Right cardiac atrium (tissue), 5 donors: ENCODE data around the gene UNC13B. TPM values are rescaled to one million over a fixed set of nuclear protein-coding genes. Genes with fewer than 3 reads are reported as not detected.

ENCODE experiments used
- ATAC-seq, 2 donors: fragments of 200-7000 bp; cut with Tn5 transposase; one replicate each; pipeline versions ENCODE4 v1.8.0 to v1.9.1; 2020; ENCODE audit warnings: moderate library complexity in 2 of 2, mild to moderate bottlenecking in 1 of 2
- DNase-seq, 3 donors: peaks; one replicate each; pipeline ENCODE4 v3.0.0-alpha.2; 2020
- H3K27ac ChIP-seq: one replicate; pipeline ENCODE4 v1.5.1; 2013; ENCODE audit warnings: mild to moderate bottlenecking, low read length, control low read depth, moderate library complexity
- H3K27me3 ChIP-seq: one replicate; pipeline ENCODE4 v1.6.1; 2013; ENCODE audit not compliant: control insufficient read depth, insufficient read depth
- H3K4me1 ChIP-seq: one replicate; pipeline ENCODE4 v1.6.1; 2013; ENCODE audit warnings: low read length; ENCODE audit not compliant: control insufficient read depth, insufficient read depth
- H3K4me3 ChIP-seq: one replicate; pipeline ENCODE4 v1.5.1; 2013; ENCODE audit warnings: low read length, control low read depth
- H3K9me3 ChIP-seq: one replicate; pipeline ENCODE4 v1.6.1; 2013; ENCODE audit warnings: low read length; ENCODE audit not compliant: control insufficient read depth
- WGBS: extraction: QIAGEN DNeasy Blood & Tissue Kit; methylation state at CpG from one replicate; pipeline ENCODE4 v1.1.7; 2013; 5-methylcytosine and 5-hydroxymethylcytosine counted together
- intact Hi-C, 4 donors: fragments of 100-400 bp; cut with DNase I; formaldehyde crosslinking; loops; one replicate each; pipeline versions ENCODE4 v1.11.0 to v1.14.0; 2022 to 2023
- polyA plus RNA-seq: library from polyadenylated mRNA; stranded (reverse); fragments of 200-250 nt; gene quantifications from one replicate; pipeline ENCODE4 v1.2.3, GENCODE V29; 2013
- total RNA-seq, 4 donors: library from RNA; stranded (reverse); fragmentation: NEBNext Ultra II Directional; extraction: Animal tissue kit (Norgen Biotek cat#: 25700); gene quantifications; one replicate each; pipeline ENCODE4 v1.2.1, GENCODE V29; 2021
- donor health status: healthy with polysubstance abuse.
- donor health status: DM: no; HTN: yes; CAD: no.
- donor health status: DM: no; HTN: no; CAD: no.
- donor health status: DM: no; HTN: yes; CAD: no; lungs with severe emphysema.
- donor health status: DM: yes; HTN: yes; CAD: no.

Gene UNC13B
- total and polyA plus RNA-seq, 5 donors: 8.8 to 23.4 (median 21.0) TPM

- no peaks in the 10 kb centered on the region for H3K9me3 ChIP-seq
- H3K4me1 ChIP-seq: no peaks in the 10 kb centered on the region
- 89% methylated on average over 1 of the region's 1 CpG for WGBS
- H3K4me3 ChIP-seq: no peak overlapping the region
- no peak overlapping the region for H3K27ac ChIP-seq
- ATAC-seq (no peak), DNase-seq (no peak)
- H3K27me3 ChIP-seq: no peaks in the 10 kb centered on the region
- intact Hi-C loops: loop anchor here in 1 of 4 donors (10.0 kb wide), 1 partner anchor 171 kb away; no protein-coding TSS in a partner anchor
Observed at GRCh38 chr9:35303567-35303966, 141.8 kb downstream of the UNC13B start.

- Histone ChIP-seq H3K4me3 (no peak overlapping the region), H3K27me3 (no peaks in the 10 kb centered on the region), H3K4me1 (peaks cover 1% of the 10 kb centered on the region), H3K27ac (no peak overlapping the region), H3K9me3 (no peaks in the 10 kb centered on the region)
- no peak for DNase-seq
- no peak for ATAC-seq
- 87% methylated on average over 1 of the region's 1 CpG for WGBS
- intact Hi-C loops: loop anchor here in 1 of 4 donors (10.0 kb wide), 1 partner anchor 169 kb away; no protein-coding TSS in a partner anchor
Observed at GRCh38 chr9:35306283-35306682, 144.5 kb downstream of the UNC13B start.

- 57% methylated on average over 2 of the region's 2 CpGs for whole genome bisulfite sequencing
- no peak for DNase-seq
- Histone ChIP-seq H3K27ac (no peak overlapping the region), H3K27me3 (no peaks in the 10 kb centered on the region), H3K4me1 (peaks cover 4% of the 10 kb centered on the region), H3K4me3 (no peak overlapping the region), H3K9me3 (no peaks in the 10 kb centered on the region)
- intact Hi-C loops: loop anchor here in 1 of 4 donors (10.0 kb wide), 1 partner anchor 166 kb away; no protein-coding TSS in a partner anchor
- ATAC-seq: no peak
Observed at GRCh38 chr9:35308316-35308715, 146.5 kb downstream of the UNC13B start.

- ATAC-seq: peak; percentile 91 to 92
- H3K27me3 ChIP-seq: no peaks in the 10 kb centered on the region
- 36% methylated on average over 5 of the region's 5 CpGs for WGBS
- H3K27ac ChIP-seq: peak overlapping the region; percentile 30
- H3K4me1 ChIP-seq: peaks cover 4% of the 10 kb centered on the region
- DNase-seq: peak; percentile 24 to 57 (median 56)
- no peaks in the 10 kb centered on the region for H3K9me3 ChIP-seq
- intact Hi-C loops: loop anchor here in 1 of 4 donors (5.0 to 10.0 kb wide), 2 partner anchors 73 to 165 kb away; no protein-coding TSS in a partner anchor
- H3K4me3 ChIP-seq: no peak overlapping the region
Observed at GRCh38 chr9:35311891-35312639, 150.3 kb downstream of the UNC13B start.

GRCh38 chr9:35313460-35313859 is 151.7 kb downstream of the UNC13B start:
- H3K4me3 ChIP-seq: no peak overlapping the region
- H3K27ac ChIP-seq: no peak overlapping the region
- H3K9me3 ChIP-seq: no peaks in the 10 kb centered on the region
- no peaks in the 10 kb centered on the region for H3K27me3 ChIP-seq
- intact Hi-C loops: loop anchor here in 1 of 4 donors (5.0 to 10.0 kb wide), 2 partner anchors 71 to 164 kb away; no protein-coding TSS in a partner anchor
- ATAC-seq (no peak), DNase-seq (no peak)
- peaks cover 4% of the 10 kb centered on the region for H3K4me1 ChIP-seq
- WGBS: 95% methylated on average over 4 of the region's 4 CpGs

GRCh38 chr9:35313916-35314315 is 152.1 kb downstream of the UNC13B start:
- whole genome bisulfite sequencing: 95% methylated on average over 4 of the region's 4 CpGs
- H3K27ac ChIP-seq: no peak overlapping the region
- intact Hi-C loops: loop anchor here in 1 of 4 donors (5.0 to 10.0 kb wide), 2 partner anchors 71 to 163 kb away; no protein-coding TSS in a partner anchor
- DNase-seq (no peak), ATAC-seq (no peak)
- no peaks in the 10 kb centered on the region for H3K9me3 ChIP-seq
- H3K4me3 ChIP-seq: no peak overlapping the region
- no peaks in the 10 kb centered on the region for H3K27me3 ChIP-seq
- peaks cover 4% of the 10 kb centered on the region for H3K4me1 ChIP-seq

GRCh38 chr9:35318741-35319140 is 156.9 kb downstream of the UNC13B start:
- H3K4me3 ChIP-seq: no peak overlapping the region
- no peaks in the 10 kb centered on the region for H3K27me3 ChIP-seq
- intact Hi-C loops: loop anchor here in 1 of 4 donors (10.0 kb wide), 1 partner anchor 66 kb away; no protein-coding TSS in a partner anchor
- DNase-seq: peak in 1 of 3 donors; percentile 50
- no peaks in the 10 kb centered on the region for H3K4me1 ChIP-seq
- 59% methylated on average over 1 of the region's 1 CpG for WGBS
- H3K27ac ChIP-seq: no peak overlapping the region
- no peak for ATAC-seq
- no peaks in the 10 kb centered on the region for H3K9me3 ChIP-seq

GRCh38 chr9:35322075-35322885 is 160.5 kb downstream of the UNC13B start:
- H3K27me3 ChIP-seq: no peaks in the 10 kb centered on the region
- no peaks in the 10 kb centered on the region for H3K4me1 ChIP-seq
- no peaks in the 10 kb centered on the region for H3K9me3 ChIP-seq
- no peak overlapping the region for H3K27ac ChIP-seq
- WGBS: 81% methylated on average over 8 of the region's 8 CpGs
- DNase-seq (no peak), ATAC-seq (no peak)
- no peak overlapping the region for H3K4me3 ChIP-seq
- intact Hi-C loops: no loop called here

- DNase-seq: no peak
- no peak overlapping the region for H3K27ac ChIP-seq
- intact Hi-C loops: no loop called here
- no peak for ATAC-seq
- no peaks in the 10 kb centered on the region for H3K27me3 ChIP-seq
- H3K4me3 ChIP-seq: no peak overlapping the region
- no peaks in the 10 kb centered on the region for H3K4me1 ChIP-seq
- WGBS: 77% methylated on average over 3 of the region's 3 CpGs
- no peaks in the 10 kb centered on the region for H3K9me3 ChIP-seq
Observed at GRCh38 chr9:35324966-35325365, 163.2 kb downstream of the UNC13B start.

- 85% methylated on average over 1 of the region's 1 CpG for WGBS
- no peak for DNase-seq
- no peak for ATAC-seq
- Histone ChIP-seq H3K27me3 (no peaks in the 10 kb centered on the region), H3K4me3 (no peak overlapping the region), H3K27ac (no peak overlapping the region), H3K4me1 (no peaks in the 10 kb centered on the region), H3K9me3 (no peaks in the 10 kb centered on the region)
- intact Hi-C loops: no loop called here
Observed at GRCh38 chr9:35333551-35333950, 171.7 kb downstream of the UNC13B start.

- no peaks in the 10 kb centered on the region for H3K4me1 ChIP-seq
- DNase-seq: no peak
- no peak for ATAC-seq
- intact Hi-C loops: no loop called here
- no peak overlapping the region for H3K4me3 ChIP-seq
- H3K27me3 ChIP-seq: no peaks in the 10 kb centered on the region
- H3K27ac ChIP-seq: no peak overlapping the region
- H3K9me3 ChIP-seq: no peaks in the 10 kb centered on the region
Observed at GRCh38 chr9:35335164-35335563, 173.4 kb downstream of the UNC13B start.
